Measurements from ENCODE around the gene PPP2R2B.

PPP2R2B gene

GRCh38 chr5:146821732-146822131 lies 56.8 kb downstream of the PPP2R2B start:
- DNase-seq, result no peak

- DNase-seq, result no peak
Observed at GRCh38 chr5:146820987-146821386, 57.6 kb downstream of the PPP2R2B start.

GRCh38 chr5:146818822-146819221 lies 59.7 kb downstream of the PPP2R2B start:
- no peak for DNase-seq

- DNase-seq, result no peak
Observed at GRCh38 chr5:146817973-146818372, 60.6 kb downstream of the PPP2R2B start.

GRCh38 chr5:146816775-146817387 lies 61.7 kb downstream of the PPP2R2B start:
- DNase-seq, result no peak

GRCh38 chr5:146815411-146815810 lies 63.1 kb downstream of the PPP2R2B start:
- no peak for DNase-seq

GRCh38 chr5:146813346-146814157 lies 65.0 kb downstream of the PPP2R2B start:
- DNase-seq, result no peak

- DNase-seq, result no peak
Observed at GRCh38 chr5:146805081-146805480, 73.5 kb downstream of the PPP2R2B start.

- DNase-seq, result no peak
Observed at GRCh38 chr5:146802945-146803522, 75.5 kb downstream of the PPP2R2B start.

GRCh38 chr5:146799671-146800070 lies 78.9 kb downstream of the PPP2R2B start:
- no peak for DNase-seq

- DNase-seq, result no peak
Observed at GRCh38 chr5:146799231-146799630, 79.3 kb downstream of the PPP2R2B start.

GRCh38 chr5:146797658-146798057 lies 80.9 kb downstream of the PPP2R2B start:
- DNase-seq, result no peak

- DNase-seq, result no peak
Observed at GRCh38 chr5:146796911-146797310, 81.6 kb downstream of the PPP2R2B start.

GRCh38 chr5:146796144-146796543 lies 82.4 kb downstream of the PPP2R2B start:
- DNase-seq, result no peak

GRCh38 chr5:146794326-146795029 lies 84.1 kb downstream of the PPP2R2B start:
- no peak for DNase-seq

- DNase-seq, result no peak
Observed at GRCh38 chr5:146793709-146794108, 84.8 kb downstream of the PPP2R2B start.

GRCh38 chr5:146791471-146791870 lies 87.1 kb downstream of the PPP2R2B start:
- no peak for DNase-seq

- DNase-seq, result no peak
Observed at GRCh38 chr5:146789712-146790653, 88.6 kb downstream of the PPP2R2B start.

- no peak for DNase-seq
Observed at GRCh38 chr5:146788898-146789297, 89.7 kb downstream of the PPP2R2B start.

- DNase-seq, result no peak
Observed at GRCh38 chr5:146785065-146785464, 93.5 kb downstream of the PPP2R2B start.

GRCh38 chr5:146781157-146781556 lies 97.4 kb downstream of the PPP2R2B start:
- DNase-seq, result no peak

GRCh38 chr5:146779211-146779869 lies 99.2 kb downstream of the PPP2R2B start:
- no peak for DNase-seq
